Measurements from ENCODE around the gene NGEF.

- TF ChIP-seq, protein P1, sequence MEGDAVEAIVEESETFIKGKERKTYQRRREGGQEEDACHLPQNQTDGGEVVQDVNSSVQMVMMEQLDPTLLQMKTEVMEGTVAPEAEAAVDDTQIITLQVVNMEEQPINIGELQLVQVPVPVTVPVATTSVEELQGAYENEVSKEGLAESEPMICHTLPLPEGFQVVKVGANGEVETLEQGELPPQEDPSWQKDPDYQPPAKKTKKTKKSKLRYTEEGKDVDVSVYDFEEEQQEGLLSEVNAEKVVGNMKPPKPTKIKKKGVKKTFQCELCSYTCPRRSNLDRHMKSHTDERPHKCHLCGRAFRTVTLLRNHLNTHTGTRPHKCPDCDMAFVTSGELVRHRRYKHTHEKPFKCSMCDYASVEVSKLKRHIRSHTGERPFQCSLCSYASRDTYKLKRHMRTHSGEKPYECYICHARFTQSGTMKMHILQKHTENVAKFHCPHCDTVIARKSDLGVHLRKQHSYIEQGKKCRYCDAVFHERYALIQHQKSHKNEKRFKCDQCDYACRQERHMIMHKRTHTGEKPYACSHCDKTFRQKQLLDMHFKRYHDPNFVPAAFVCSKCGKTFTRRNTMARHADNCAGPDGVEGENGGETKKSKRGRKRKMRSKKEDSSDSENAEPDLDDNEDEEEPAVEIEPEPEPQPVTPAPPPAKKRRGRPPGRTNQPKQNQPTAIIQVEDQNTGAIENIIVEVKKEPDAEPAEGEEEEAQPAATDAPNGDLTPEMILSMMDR (IDR thresholded peaks at IDR 0.05): no peak
- no peak for TF ChIP-seq POLR2AphosphoS5 (IDR thresholded peaks at IDR 0.05)
Observed at GRCh38 chr2:233034091-233034882, 21.2 kb upstream of the NGEF start.
